22Rv1 (cell line): ENCODE data around the gene TPRG1L.

Experiments
- ZFX ChIP-seq: fragments of 450-650 bp; IDR thresholded peaks from 2 replicates; pipeline ENCODE4 v1.6.1; 2017; ENCODE audit warnings: antibody characterized with exemption, borderline replicate concordance
- TF ChIP-seq, protein P1 (sequence below): fragments of 450-650 bp; IDR thresholded peaks from 2 replicates; pipeline ENCODE4 v1.5.1; 2017; ENCODE audit warnings: mild to moderate bottlenecking

DNA sequence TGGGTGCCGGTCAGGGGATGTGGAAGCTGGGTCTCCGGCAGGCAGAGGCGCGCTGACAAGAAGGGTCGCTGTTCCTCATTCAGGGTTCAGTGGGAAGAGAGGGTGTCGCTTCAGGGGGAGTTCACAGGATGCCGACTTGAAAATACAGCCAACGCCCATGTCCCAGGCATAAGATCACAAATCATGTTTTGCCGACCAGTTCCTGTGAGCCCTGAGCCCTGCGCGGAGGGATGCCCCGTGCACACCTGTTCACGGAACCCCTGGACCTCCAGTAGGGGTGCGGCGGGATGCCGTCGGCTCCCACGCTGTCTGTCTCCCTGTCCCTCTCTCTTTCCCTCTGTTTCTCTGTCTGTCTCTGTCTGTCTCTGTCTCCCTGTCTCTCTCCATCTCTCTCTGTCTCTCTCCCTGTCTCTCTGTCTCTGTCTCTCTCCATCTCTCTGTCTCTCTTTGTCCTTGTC lies 54.3 kb downstream of the TPRG1L start:
- TF ChIP-seq, protein P1, sequence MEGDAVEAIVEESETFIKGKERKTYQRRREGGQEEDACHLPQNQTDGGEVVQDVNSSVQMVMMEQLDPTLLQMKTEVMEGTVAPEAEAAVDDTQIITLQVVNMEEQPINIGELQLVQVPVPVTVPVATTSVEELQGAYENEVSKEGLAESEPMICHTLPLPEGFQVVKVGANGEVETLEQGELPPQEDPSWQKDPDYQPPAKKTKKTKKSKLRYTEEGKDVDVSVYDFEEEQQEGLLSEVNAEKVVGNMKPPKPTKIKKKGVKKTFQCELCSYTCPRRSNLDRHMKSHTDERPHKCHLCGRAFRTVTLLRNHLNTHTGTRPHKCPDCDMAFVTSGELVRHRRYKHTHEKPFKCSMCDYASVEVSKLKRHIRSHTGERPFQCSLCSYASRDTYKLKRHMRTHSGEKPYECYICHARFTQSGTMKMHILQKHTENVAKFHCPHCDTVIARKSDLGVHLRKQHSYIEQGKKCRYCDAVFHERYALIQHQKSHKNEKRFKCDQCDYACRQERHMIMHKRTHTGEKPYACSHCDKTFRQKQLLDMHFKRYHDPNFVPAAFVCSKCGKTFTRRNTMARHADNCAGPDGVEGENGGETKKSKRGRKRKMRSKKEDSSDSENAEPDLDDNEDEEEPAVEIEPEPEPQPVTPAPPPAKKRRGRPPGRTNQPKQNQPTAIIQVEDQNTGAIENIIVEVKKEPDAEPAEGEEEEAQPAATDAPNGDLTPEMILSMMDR, result no peak
- TF ChIP-seq ZFX, result no peak
